Measurements from ENCODE around the gene SUSD3.
"Not testable (repeated sequence)": the region's sequence is repeated elsewhere in the genome, so short reads cannot be mapped to it uniquely, and the experiment has no call there.

SUSD3 gene

DNA sequence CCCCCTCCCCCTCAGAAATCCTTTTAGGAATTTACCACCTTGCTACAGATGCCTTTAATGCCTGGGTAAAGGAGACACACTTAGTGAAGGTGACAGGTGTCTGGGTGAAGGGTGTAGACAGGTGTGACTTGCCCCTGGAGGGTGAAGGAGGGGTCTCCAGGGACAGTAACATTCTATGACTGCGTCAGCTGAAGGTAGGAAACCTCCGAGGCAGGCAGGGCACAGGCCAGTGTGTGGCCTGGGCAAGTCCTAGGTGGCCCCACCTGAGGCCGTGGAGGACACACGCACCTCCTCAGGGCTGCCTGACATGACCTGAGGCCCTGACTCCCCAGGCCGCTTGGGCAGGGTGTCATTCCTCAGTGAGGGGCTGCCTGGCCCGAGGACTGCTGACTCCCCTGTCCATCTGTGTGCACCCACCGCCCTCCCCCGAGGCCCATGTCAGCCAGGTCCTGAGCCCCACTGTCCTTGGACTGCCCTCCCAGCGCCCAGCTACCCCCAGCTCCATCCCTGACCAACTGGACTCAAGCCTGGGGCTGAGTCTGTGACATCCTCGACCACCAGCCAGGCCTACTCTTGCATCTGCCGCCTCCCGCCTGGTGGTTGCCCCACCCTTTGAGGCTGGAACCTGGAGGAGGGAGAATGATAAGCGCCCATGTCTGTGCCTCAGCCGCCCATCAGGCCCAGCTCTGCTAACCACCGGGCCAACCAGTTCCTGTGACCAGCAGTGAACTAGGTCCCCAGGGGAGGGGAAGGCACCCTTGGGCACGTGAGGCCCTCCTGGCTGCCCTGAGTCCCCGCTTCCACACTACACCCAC is 55.9 kb downstream of the SUSD3 start:
- DNase-seq = no peak

DNA sequence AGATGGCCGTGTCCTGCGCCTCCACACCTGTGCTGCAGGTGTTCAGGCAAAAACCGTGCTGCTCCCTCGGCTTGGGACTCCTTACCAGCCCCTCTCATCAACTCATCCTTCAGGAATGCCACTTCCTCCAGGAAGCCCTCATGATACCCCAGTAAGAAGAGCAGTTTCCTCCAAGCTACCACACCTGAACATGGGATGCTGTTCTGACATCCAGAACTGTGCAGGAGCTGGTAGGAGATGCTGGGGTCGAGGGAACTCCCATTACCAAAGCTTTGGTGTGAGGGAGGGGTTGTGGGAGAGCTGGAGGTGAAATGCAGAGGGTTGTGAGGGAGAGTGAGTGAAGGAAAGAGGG is 56.5 kb downstream of the SUSD3 start:
- DNase-seq = no peak

DNA sequence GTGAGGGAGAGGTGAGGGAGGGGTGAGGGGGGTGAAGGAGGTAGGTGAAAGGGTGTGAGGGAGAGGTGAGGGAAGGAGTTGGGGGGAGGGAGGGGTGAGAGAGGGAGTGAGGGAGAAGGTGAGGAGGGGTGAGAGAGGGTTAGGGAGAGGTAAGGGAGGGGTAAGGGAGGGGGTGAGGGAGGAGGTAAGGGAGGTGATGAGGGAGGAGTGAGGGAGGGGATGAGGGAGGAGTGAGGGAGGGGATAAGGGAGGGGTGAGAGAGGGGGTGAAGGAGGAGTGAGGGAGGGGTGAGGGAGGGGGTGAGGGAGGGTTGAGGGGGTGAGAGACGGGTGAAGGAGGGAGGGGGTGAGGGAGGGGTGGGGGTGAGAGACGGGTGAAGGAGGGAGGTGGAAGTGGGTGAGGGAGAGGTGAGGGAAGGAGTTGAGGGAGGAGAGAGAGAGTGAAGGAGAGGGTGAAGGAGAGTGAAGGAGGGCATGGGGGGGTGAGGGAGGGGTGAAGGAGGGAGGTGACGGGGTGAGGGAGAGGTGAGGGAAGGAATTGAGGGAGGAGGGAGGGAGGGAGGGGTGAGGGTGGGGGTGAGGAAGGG is 57.1 kb downstream of the SUSD3 start:
- no peak for DNase-seq

DNA sequence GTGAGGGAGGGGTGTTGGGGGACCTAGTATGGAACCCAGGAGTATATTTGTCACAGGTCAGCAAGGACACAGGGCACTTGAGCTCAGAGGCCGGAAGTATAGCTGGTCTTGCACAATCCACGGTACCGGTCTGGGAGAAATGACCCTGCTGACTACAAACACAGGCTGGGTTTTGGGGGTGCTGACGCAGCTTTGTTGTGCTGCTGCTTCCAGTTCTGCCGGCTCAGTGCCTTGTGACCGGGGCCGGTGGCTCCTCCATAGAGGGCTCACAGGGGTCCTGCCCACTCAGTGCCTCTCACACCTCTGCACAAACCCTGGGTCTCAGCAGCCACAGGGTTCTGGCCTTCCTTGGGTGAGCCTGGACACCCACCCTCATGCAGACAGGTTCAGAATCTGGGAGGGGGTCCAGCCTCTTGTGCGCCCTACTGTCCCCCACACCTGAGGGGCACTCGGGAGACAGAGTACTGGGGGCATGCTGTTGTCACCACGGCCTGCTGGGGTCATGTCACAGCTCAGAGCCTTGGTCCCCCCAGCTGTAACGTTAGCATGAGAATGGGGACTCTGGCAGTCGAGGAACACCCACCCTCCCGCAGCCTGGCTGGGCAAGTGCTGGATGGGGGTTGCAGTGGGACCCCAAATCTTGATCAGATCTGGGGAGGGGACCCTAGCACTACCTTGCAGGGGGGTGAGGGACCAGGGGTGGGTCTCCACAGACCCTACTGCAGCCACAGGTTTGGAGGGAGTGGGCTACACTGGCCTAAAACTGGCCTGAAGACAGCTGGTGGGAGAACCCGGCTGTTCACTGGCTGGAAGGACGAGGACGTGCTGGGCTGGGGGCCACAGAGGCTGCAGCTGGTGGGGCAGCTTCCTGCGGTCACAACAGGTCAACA is 57.8 kb downstream of the SUSD3 start:
- DNase-seq = no peak

DNA sequence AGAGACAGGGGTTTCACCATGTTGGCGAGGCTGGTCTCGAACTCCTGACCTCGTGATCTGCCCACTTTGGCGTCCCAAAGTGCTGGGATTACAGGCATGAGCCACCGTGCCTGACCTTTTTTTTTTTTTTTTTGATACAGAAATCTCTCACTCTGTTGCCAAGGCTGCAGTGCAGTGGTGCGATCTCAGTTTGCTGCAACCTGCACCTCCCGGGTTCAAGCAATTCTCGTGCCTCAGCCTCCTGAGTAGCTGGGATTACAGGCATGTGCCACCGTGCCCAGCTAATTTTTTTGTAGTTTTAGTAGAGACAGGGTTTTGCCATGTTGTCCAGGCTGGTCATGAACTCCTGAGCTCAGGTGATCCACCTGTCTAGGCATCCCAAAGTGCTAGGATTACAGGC is 59.0 kb downstream of the SUSD3 start:
- not testable (repeated sequence) for DNase-seq

DNA sequence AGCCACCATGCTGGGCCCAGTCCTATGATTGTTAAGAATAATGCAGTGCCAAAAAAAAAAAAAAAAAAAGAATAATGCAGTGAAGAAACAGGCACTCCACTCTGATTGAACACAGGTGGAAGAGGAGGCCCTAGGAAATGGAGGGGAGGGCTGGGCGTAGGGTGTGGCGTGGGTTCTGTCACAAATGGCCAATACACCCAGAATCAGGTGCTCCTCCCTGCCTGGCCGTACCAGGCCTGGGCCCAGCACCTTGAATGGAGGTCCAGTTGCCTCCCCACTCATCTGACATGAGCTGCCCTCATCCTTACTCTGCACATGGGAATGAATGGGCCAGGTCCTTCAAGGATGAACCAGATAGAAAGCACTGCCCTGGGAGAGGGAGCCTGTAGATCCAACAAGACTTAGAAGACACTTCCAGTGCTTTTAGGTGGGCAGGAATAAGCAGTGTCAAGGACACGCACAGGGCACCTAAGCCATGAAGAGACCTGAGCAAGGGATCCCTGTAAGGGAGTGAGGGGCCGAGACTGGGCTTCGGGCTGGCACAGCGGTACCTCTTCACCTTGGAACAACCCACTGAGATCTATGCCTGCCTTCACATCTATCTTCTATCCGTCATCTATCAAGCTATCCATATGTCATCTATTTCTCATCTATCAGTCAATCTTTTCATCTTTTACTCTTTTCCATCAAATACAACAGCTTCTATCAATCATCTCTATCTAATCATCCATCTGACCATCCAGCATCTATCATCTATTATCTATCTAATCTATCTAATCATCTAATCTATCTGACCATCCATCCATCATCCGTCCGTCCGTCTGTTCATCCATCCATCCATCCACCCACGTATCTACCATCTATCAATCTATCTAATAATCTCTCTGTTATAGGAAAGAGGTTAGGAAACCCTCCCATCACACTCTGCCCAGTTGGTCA is 59.7 kb downstream of the SUSD3 start:
- DNase-seq = no peak

DNA sequence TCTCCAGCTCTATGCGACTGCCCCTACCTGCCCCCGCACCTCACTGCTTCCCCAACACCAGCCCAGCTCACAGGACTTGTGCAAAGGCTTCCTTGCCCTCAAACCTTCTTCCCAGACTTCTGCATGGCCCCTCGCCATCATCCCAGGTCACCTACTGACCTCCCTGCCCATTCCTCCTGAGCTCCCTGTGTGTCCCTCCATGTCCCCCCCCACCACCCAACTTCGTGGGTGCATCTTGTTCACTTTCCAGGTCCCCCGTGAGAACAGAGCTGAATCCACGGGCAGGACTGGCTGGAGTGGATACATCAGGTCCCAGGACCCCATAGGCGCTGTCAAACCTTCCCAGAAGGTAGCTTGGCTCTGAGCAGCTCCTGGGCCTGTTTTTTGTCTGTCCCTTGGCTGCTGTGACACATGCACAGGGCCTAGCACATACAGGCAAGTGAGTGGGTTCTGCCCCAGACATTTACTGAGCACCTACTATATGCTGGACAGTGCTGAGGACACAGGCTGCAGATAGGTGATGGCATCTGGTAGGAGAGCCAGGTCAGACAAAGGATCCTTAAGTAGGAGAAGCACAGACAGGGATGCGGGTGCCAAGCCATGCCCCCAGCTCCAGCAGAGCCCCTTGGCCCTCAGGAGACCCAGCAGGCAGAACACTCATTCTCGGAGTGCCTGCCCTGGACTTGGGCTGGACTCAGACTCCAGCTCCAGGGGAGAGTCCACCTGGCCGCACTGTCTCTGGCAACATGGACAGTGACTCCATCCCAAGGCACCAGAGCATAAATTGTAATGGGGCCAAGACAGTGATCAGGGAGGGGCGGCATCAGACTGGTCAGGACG is 60.6 kb downstream of the SUSD3 start:
- DNase-seq = no peak

DNA sequence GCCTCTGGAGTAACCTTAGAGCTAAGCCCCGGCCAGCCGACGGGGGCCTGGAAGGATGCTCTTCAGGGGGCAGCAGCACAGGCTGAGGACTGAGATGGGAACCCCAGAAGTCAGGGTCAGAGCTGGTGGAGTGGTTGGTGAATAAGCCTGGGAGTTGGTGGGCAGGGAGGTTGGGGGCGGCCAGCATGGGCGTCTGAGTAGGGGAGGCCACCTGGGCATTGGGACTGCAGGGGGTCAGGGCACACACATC is 61.1 kb downstream of the SUSD3 start:
- no peak for DNase-seq

DNA sequence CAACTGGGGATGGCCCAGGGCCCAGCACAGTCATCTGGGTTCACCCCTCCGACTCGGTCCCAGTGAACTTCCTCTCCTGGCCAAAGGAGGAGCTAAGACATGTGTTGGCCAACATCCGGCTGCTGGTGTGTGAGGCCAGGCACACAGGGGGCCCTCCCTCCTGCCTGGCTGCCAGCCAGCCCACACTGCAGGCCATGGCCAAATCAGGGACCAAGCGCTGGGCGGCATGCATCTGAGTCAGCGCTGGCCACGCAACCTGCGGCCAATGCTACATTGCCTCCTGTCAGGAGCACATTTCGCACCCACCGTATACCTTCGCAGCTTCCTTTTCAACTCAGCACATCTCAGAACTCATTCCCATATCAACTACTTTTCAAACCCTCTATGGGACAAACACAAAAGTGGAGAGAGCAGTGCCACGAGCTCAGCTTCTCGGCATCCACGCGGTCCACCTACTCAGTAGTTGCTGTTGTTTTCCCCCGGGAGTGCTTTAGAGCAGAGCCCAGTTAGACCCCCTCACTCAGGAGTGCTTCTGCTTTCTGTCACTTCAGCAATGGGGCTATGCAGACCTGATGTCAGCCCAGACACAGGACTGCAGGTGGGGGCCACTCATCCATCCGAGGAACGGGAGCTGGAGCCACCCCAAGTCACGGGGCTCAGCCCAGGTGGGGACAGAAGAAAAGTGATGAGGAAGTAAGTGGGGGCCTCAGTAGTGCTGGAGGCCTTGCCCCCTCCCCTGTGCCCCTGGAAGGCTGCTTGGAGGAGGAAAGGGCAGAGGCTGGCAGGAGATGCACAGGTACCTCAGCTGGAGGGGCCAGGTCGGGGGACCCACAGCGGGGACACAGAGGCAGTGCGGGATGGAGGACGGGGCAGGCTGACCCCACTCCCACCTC is 61.7 kb downstream of the SUSD3 start:
- DNase-seq = no peak

DNA sequence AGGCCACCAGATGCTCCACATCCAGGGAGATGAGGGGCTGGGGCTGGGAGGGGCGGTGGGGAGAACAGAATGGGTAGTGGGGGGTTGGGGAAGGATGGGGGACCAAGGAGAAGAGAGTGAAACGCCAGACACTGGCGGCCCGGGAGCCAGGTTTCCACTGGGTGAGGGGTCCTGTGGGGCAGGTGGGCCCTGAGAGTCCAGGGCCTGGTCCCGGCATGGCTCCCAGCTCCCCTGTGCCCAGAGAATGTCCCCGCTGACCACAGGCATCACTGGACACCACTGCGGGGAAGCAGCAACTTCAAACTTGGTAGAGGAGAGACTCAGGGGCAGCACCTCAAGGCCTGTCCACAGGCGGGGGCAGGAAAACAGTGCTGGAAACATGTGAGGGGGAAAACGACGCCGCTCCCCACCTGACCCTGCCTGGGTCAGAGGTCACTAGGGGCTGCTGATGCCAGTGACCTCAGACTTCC is 62.4 kb downstream of the SUSD3 start:
- DNase-seq = no peak

DNA sequence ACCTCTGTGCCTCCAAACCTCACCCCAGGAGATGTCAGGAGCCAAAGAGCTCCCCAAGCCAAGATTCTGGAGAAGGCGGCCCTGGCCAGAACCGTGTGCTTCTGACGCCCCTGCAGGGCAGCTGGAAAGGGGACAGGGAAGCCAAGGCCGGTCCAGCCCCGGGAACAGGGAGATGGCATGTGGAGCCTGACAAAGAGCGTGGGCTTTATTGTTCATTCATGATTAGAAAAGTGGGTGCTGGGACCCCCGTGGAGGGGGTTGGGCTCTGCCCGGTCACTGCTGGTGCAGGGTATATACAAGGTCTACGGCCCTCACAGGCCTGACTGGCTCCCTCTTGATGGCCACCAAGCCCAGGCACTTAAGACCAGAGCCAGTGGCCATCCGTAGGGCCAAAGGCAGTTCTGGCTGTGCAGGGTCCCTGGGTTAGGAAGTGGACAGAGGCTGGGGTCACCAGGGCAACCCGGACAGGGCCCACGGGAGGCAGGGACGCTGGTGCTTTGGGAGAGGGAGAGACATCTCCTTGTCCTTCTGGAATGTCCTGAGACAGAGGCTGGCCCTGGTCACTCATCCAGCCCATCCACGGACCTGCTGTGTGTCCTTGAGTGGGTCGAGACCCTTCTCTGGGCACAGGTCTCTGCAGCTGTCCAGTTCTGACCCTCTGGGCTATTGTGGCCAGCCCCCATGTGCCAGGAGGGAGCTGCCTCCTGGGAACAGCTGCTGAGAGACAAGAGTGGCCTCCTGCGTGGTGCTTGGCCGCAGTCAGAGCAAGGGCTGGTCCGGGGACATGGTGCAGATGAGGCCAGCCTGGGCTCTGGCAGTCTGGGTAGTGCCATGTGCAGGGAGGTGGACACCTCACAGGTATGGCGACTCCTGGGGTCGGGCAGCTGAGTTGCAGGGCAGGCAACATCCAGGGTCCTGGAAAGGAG is 63.1 kb downstream of the SUSD3 start:
- DNase-seq = no peak

DNA sequence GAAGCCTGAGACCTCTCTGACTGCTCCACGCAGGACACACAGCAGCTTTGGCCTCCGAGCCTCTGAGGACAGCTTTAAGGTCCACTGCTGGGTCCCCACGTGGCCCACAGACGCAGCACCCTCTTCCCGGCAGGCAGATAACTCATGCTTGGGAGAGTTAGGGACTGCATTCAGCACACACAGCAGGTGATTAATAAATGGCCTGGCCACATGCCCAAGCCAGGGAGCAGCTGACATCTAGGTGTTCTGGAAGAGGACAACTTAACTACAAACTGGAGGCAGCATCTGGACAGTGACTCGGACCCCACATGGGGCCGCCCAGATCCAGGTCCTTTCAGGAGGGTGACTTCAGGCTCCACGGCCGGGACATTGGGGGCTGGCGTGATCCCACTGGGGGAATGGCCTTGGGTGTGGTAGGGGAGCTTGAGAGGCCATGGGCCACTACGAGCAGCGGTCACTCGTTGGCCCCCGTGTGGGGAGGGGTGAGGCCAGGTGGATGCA is 64.3 kb downstream of the SUSD3 start:
- DNase-seq = no peak

DNA sequence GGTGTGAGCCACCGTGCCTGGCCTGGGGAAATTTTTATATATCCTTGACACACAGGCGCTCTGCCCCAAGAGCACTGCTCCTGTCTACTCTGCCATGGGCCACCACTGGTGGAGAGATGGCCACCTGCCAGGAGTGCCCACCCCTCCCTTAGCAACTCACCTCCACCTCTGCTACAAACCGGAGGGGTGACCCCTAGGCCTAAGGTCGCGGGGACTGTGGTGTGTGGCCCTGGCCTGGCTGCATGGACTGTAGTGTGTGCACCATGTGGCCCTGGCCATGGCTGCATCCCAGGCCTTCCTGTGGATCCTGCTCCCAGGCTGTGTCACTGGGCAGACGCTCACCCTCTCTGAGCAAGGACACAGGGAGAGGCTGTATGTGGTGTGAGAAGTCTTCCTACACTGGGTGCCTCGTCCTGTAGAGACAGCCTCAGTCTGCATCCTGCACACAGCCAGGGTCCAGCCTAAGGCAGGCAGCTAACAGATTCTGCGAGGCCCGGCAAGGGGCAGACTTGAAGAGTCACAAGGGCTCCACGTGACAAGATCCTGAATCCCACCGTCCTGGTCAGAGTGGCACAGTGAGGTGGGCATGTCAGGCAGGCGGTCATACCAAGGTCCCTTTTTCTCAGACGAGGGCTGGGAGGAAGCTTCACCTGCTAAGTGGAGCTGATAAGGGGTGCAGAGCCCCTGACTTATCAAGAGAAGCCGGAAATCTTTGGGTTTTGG is 65.2 kb downstream of the SUSD3 start:
- DNase-seq = no peak

DNA sequence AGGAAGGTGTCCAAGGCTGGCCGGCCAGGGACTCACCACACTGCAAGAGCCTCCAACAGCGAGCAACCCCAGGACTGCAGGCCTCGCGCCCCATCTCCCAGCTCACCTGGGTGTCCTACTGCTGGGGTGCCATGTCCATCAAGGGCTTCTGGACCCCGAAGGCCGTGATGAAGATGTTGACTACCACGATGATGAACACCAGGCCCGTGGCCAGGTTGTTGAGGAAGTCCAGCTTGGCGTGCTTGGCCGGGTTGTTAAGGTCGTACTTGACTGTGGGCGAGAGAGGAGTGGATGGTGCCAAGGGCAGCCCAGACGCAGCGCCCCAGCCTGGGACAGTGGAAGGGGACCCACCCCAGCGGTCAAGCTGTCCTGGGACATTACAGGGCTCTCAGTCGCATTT is 66.3 kb downstream of the SUSD3 start:
- DNase-seq = no peak

DNA sequence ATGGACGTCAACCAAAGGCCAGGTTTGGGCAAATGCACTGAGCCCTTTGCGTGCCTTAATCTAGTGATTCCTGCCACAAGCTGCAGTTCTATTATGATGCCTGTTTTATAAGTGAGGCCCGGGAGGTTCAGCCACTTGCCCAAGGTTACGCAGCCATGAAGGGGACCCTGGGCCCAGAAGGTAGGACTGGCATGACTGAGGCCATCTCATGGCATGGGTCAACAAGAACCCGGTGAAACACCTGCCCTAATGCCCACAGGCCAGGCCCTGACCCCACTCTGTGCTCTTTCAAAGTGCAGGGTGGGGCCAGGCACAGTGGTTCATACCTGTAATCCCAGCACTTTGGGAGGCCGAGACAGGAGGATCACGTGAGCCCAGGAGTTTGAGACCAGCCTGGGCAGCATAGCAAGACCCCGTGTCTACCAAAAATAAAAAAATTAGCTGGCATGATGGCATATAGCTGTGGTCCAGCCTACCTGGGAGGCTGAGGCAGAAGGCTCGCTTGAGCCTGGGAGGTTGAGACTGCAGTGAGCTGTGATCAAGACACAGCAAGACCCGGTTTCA is 66.9 kb downstream of the SUSD3 start:
- DNase-seq = no peak

DNA sequence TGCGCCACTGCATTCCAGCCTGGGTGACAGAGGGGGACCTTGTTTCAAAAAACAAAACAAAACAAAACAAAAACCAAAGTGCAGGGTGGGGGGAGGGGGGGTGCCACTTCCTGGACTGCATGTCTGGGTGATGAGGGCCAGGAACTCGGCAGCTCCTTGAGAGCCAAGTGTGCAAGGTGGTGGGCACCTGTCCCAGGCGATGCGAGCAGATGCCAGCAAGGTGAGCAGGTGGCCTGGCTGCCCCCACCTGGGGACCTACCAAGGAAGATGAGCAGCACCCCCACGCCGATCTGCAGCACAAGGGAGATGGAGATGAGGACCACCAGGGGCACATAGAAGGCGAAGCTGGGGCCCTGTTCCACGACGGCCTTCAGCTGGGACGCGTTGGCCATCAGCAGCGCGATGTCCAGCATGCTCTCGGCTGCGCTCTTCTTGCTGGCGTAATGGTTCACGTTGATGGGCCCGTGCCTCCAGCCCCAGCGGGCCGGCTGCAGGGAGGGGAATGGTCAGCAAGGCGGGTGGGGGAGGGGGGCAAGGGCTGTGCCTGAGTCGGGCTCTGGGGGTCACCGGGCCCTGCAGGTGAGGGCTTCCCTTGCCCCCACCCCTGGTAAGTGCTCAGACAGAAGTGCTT is 67.8 kb downstream of the SUSD3 start:
- DNase-seq = no peak

DNA sequence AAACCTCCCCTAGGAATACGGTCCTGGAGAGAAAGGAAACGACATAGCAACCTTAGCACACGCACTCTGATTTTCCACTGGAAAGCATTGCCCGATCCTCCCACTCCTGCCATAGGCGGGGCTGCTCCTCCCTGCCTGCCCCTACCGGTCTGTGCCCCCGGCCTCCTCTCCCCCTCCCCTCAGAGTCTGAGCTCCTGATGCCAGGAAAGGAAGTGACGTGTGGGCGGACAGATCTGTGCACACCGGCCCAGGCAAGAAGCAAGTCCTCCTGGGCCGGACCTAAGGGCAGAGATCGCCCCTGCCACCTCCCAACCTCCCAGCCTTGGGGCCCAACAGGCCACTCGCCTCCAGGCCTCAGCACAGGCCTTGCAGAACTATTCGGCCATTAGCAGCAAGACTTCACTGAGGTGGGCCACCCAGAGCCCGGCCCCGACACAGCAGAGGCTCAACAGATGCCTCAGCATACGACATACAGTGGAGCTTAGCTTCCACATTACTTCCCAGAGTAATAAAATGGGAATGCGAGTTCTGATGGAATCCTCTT is 68.4 kb downstream of the SUSD3 start:
- no peak for DNase-seq
